ENCODE data around the gene IFITM2.
"Not testable (repeated sequence)": the region's sequence is repeated elsewhere in the genome, so short reads cannot be mapped to it uniquely, and the experiment has no call there.

Gene IFITM2

DNA sequence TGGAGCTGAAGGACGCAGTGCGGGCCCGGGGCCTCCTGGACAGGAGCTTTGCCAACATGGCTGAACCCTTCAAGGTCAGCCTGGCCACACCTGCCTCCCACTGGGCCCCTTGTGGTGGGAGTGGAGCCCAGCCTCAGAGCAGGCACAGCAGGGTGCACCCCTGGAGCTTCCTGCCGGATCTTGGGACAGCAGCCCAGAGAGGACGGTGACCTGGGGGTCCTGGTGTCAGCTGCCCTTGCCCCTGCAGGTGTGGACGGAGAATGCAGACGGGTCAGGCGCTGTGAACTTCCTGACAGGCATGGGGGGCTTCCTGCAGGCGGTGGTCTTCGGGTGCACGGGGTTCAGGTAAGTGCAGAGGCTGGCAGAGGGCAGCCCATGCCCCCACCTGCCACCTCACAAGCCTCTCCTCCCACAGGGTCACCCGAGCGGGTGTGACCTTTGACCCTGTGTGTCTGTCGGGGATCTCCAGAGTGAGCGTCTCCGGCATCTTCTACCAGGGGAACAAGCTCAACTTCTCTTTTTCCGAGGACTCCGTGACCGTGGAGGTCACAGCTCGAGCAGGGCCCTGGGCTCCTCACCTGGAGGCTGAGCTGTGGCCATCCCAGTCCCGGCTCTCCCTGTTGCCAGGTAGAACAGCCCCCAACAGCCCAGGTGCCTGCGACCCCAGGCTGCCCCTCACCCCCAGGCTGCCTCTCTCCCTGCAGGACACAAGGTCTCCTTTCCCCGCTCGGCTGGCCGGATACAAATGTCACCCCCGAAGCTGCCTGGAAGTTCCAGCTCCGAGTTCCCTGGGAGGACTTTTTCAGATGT, 13.6 kb upstream of the IFITM2 start:
- DNase-seq: no peak

DNA sequence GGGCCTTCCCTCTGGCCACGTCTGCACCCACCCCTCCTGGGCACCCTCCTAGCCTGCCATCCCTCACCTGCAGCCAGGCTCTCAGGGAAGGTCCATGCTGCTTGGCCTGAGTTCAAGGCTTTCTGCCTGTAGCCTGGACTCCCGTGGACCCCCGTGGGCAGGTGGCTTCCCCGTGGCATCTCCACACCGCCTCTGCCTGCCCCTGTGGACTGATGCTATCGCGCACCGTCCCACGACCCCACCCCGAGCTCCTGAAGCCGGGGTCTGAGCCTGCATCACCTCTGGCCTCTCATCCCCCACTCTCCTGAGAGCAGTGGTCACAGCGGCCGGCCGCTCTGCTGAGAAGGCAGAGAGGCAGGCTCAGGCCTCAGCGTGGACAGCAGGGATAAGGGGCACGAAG, 12.8 kb upstream of the IFITM2 start:
- no peak for DNase-seq

GRCh38 chr11:295351-296170, 12.1 kb upstream of the IFITM2 start:
- DNase-seq: no peak

DNA sequence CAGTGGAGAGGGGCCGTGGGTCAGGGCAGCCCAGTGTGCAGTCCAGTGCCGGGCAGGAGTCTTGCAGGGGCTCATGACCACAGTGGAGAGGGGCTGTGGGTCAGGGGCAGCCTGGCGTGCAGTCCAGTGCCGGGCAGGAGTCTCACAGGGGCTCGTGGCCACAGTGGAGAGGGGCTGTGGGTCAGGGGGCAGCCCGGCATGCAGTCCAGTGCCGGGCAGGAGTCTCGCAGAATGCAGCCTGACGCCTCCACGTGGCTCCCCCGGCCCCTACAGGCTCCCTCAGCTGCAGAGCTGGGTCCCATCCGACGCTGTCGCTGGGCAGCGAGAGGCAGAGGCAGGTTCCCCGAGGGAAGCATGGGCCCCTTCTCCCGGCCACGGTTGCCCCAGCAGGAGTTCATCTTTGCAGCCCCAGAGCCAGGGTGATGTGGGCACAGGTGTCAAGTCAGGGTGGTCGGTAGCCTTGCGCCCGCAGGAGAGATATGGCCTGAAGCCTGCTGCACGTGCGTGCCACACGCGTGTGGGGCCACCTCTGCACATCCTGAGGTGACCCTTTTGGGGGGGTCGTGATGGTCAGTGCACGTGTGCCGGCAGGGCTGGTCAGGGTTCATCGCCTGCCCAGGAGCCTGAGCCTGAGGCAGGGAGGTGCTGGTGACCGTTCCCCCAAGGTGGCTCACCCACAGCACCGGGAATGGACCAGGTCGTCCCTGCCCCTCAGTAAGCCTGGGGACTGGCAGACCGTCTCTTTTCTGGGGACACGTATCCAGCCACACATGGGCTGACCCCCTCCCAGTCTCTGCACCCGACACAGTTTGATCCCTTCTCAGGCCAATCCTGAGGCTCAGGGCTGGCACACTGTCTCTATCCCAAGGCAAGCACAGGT, 11.2 kb upstream of the IFITM2 start:
- DNase-seq: no peak

DNA sequence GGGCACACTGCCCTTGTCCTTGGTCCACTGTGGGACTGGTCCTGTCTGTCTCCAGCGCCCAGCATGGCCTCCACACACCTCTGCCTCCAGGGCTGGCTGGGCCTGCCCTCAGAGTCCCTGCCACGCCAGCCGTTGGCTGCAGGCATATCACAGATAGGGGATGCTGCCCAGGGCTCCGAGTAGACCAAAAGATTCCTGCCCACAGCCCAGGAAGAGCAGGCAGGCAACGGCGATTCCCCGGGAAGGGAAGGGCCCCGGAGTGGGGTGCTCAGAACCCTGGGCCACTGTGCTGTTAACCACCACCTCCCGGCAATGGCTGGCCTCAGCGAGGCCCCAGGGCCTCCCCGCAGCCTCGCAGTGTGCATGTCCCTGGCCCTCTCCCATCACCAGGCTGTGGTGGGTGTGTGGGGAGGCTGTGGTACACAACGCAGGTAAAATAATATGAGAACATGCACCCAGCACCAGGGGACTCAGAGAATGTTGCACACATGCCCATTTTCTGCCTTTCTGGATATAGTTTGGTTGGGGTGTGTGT, 10.5 kb upstream of the IFITM2 start:
- no peak for DNase-seq

- DNase-seq: no peak
These were observed 9.8 kb upstream of the IFITM2 start for GRCh38 chr11:297586-298405.

GRCh38 chr11:298406-299065, 9.1 kb upstream of the IFITM2 start:
- DNase-seq: no peak

DNA sequence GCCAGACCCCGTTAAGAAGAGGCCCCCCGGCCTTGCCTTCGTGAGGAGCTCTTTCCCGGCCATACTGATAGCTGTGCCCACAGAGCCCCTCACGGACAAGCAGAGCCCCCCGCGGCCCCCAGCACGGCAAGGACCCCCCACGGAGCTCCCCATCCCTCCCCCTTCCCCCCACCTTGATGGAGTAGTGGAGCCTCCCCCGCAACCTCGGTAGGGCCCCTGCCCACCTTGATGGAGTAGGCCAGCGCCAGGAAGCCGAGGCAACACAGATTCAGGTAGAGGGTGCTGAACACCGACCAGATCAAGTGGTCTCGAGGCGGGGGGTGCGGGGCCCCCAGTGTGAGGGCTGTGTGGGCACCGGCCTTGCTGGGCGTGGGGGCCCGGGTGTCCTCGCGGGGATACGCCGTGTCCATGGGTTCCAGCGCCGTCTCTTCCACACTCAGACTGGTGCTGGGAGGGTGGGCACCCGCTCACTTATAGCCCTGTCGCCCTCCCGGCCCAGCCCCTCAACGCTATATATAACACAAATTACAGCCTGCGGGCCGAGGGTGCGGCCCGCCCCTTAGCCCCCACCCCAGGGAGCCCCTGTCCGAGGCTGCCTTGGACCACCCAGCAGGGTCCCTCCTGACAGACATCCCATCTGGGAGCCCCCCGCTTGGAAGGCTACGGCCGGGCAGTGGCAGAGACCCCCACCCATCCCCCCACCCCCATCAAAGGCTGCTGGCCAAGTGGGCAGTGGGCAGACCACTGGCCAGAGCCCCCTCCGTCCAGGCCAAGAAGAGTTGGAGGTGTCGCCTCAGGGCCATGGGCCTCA, 8.3 kb upstream of the IFITM2 start, which contains the start of gene IFITM5:
TSS of gene IFITM5 (minus strand) at position 446 of the 811 bp plus-strand sequence. CDS start at position 410, 36 bp downstream.
- DNase-seq: no peak

DNA sequence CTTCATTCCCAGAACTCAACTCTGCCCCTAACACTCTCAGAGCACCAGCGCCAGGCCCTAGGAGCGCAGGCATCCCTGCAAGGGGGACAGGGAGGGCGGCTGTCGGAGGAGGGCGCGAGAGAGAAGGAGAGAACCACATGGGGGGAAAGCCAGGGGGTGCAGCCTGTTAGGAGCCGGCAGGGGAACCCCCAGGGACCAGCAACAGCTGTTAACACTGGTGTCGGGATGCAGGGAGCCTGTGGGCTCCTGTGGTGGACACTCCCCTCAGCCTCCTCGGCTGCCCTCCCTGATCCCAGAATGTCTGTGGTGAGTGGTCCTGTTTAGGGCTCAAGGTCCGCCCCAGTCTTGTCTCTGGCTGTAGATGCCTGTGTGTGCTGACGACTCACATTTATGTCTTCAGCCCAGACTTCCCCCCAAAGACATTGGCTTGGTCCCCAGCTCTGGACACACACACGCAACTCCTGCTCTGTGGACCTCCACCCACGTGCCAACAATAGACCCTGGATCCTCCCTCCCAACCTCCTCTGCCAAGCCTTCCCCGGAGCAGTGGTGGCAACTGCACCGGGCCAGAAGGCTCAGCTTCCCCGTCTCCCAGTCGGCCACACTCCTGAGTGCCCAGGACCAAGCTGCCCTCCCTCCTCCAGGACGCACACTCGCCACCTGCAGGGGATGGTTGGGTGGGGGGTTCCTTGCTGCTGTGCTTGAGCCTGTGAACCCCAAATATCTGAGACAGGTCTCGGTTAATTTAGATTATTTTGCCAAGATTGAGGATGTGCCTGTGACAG, 7.5 kb upstream of the IFITM2 start:
- no peak for DNase-seq

- no peak for DNase-seq
These were observed 4.3 kb upstream of the IFITM2 start for GRCh38 chr11:303363-303762.

- DNase-seq: no peak
These were observed 3.5 kb upstream of the IFITM2 start for GRCh38 chr11:304061-304506.

DNA sequence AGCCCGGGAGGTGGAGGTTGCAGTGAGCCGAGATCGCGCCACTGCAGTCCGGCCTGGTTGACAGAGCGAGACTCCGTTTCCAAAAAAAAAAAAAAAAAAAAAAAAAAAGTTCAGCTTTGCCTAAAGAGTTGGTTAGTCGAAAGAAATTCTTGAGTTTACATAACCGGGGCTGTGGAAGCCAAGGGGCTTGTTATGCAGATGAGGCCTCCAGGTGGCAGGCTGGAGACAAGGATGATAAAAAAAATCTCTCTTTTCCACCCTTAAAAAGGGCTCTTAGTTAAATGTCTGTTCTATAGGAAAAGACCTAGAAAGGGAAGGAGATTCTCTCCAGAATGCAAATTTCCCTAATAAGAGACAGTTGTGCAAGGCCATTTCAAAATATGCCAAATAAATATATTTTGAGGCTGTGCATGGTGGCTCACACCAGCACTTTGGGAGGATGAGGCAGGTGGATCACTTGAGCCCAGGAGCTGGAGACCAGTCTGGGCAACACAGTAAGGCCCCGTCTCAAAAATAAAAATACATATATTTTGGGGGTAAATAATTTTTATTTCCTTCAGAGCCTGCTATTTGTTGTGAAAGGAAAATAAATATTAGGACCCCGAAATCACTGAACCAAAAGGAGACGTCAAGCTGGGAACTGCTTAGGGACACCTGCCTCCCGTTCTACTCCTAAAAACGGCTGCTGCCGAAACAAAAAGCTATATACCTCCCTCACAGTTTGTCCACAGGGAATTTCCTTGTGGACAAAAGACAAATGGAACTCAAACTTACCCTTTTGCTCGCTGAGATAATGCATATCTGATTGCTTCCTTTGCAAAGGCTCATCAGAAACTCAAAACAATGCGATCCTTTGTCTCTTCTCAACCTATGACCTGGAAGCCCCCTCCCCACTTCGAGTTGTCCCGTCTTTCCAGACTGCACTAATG, 2.4 kb upstream of the IFITM2 start:
- DNase-seq: no peak

DNA sequence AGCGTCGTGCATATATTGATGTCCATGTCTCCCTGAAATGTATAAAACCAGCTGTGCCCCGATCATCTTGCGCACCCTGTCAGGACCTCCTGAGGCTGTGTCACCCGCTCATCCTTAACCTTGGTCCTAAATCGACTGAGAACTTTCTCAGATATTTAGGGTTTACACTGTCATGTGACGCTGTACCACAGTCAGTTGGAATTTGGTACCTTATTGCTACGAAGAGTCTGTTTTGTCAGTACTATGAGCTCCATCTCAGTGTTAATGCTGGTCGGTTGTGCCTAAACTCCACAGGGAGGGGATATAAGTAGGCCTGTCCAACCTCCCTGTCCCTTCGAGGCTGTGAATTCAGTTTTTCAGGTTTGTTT, 1.8 kb upstream of the IFITM2 start:
- DNase-seq: no peak

DNA sequence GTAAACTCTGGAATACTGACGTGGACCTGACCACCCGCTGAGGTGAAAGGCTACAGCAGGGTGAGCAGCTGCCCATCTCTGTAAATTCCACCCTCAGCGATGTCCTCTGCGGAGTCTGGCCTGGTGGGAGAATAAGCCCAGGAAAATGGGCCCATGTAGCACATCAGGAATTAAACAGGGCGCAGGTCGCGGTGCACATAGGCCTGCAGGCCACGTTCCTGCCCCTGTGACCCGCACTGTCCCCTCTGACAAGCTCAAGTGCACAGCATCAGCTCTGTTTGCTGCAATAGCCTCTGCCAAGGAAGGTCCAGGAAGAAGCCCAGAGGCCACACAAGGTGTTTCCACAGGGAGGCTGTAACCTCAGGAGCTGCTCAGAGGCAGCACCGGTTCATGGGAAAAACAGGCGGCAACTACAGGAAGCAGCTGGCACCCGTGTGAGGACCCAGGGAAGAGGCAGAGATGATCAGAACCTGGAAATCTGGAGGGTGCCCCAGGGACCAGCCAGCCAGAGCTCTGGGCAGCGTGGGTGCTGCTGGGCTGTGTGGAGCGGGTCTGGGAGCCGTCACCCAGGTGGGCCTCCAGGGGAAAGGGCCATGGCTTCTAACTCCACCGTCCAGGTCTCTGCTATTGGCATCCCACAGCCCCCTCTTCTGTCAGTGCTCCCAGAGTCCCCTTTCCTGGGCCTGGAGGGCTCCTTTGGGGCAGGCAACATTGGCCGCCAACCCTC, 808 bp upstream of the IFITM2 start:
- DNase-seq: no peak

DNA sequence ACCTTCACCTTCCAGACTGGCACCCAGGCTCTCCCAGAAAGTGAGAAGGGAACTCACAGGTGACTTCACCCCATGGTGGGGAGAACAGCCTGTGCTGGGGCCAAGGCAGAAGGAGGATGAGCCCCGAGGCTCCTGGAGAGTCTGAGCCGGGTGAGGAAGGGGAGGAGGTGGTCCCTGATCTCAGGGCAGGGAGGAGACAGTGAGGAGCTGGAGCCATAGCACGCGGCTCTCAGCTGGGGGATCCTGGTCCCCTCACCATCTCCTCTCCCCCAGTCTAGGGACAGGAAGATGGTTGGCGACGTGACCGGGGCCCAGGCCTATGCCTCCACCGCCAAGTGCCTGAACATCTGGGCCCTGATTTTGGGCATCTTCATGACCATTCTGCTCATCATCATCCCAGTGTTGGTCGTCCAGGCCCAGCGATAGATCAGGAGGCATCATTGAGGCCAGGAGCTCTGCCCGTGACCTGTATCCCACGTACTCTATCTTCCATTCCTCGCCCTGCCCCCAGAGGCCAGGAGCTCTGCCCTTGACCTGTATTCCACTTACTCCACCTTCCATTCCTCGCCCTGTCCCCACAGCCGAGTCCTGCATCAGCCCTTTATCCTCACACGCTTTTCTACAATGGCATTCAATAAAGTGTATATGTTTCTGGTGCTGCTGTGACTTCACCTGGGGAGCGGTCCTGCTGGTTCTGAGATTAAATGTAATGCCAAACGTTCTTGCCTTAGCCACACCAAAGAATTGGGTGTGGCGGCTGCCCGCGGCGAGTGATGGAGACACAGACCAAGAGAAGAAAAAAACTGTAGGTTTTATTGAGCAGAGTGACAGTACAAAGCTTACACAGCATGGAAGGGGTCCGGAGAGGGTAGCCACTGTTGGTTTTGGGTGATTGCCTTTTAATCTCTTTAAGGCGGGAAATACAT, 1.4 kb downstream of the IFITM2 start:
- not testable (repeated sequence) for DNase-seq

GRCh38 chr11:309979-310572, 2.5 kb downstream of the IFITM2 start:
- DNase-seq: not testable (repeated sequence)
